ENCODE measurements around the gene GRK5.

The GRK5 gene

DNA sequence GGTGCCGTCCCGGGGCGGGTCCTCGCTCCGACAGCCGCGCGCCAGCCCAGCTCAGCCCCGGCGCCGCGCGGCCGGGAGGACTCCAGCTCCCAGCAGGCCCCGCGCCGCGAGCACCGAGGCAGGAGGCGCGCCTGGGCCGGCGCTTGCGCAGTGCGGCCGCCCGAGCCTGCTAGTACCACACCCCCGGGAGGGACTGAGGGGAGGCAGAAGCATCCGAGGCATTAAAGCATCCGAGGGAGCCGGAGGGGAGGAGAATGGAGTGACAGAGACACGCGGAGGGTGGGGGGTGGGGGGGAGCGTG lies at the start of gene GRK5:
Gene GRK5, plus strand, starts transcription at position 206 of the 301 bp plus-strand sequence. CDS start 347 bp downstream, outside the sequence.
- no peak for TF ChIP-seq EZH2 (IDR thresholded peaks at IDR 0.05)
- peak; percentile 40; the same call in 1 of the 2 replicates for TF ChIP-seq POLR2AphosphoS5 (IDR thresholded peaks at IDR 0.05; ENCODE audit: borderline replicate concordance, low read depth, low read length)
- Histone ChIP-seq H3K36me3 (ENCODE audit: insufficient read depth, low read length) (no peaks in the 10 kb centered on the region), H3K9ac (ENCODE audit: insufficient read length) (peak within 1 kb of the TSS; percentile 81), H3K27ac (peak within 1 kb of the TSS; percentile 78), H3K9me3 (ENCODE audit: low read depth, low read length) (no peaks in the 10 kb centered on the region), H3K4me3 (peak within 1 kb of the TSS; percentile 86)
- DNase-seq (ENCODE audit: low read depth, low spot score): peak; percentile 55

DNA sequence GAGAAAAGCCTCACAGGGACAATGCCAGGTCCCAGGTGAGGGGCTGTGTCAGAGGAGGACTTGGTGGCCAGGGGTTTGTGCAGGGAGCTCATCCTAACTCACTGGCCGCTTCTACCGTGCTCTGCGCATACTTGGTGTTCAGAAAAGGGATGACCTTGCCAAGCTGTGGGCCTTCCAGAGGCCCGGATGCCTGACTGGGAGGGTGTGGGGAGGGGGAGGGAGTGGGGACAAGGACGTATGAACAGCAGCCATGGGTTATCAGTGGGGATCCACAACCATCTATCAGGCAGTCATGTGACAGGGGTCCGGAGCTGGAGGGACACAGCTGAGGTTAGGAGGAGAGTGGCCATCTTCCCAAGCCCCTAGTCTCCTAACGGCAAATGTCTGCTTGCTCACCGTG lies 48.0 kb upstream of the GRK5 start:
- Histone ChIP-seq H3K9ac (ENCODE audit: insufficient read length) (no peak overlapping the region), H3K36me3 (ENCODE audit: insufficient read depth, low read length) (peaks cover 8% of the 10 kb centered on the region; the same call in 1 of the 2 replicates), H3K9me3 (ENCODE audit: low read depth, low read length) (no peaks in the 10 kb centered on the region), H3K4me3 (no peak overlapping the region), H3K27ac (no peak overlapping the region)
- TF ChIP-seq POLR2AphosphoS5 (IDR thresholded peaks at IDR 0.05; ENCODE audit: borderline replicate concordance, low read depth, low read length): no peak
- no peak for TF ChIP-seq FOXP2 (optimal IDR thresholded peaks at IDR 0.05; ENCODE audit: control extremely low read depth, extremely low read length, insufficient read depth)
- no peak for TF ChIP-seq EZH2 (IDR thresholded peaks at IDR 0.05)
- DNase-seq (ENCODE audit: low read depth, low spot score): no peak

DNA sequence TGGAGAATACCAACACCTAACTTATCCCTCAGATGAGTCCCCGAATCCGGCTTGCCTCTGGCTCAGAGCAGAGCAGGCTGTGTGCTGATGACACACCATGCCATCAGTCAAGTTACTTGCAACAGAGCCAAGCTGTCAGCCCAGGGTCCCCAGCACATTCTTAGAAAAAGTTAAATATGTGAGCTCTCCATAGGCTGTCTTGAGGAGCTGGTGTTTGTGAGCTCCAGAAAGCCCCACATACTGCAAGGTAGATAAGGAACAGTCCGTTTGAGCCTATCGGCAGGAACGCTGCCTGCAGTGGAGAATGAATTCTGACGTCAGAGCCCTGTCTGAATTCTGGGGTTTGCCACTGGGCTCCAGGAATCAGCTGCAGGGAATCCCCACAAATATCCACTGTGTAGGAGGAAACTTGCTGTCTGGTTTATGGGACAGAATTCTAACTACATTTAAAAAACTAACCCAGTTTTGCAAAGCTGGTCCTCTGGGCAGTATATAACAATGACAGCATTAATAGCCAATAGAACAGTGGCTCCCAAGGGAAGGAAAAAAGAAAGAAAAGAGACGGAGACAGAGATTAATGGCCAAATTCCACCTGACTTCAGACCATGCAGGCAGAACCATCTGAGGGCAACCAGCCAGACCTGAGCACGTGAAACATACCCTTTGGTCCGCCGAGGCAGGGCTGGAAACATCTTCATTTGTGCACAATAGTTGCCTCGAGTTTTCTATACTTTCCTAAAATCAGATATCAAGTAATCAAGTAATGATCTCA lies 45.5 kb upstream of the GRK5 start:
- no peak overlapping the region for H3K27ac ChIP-seq
- TF ChIP-seq EZH2 (IDR thresholded peaks at IDR 0.05): no peak
- no peak for TF ChIP-seq POLR2AphosphoS5 (IDR thresholded peaks at IDR 0.05; ENCODE audit: borderline replicate concordance, low read depth, low read length)
- TF ChIP-seq FOXP2 (optimal IDR thresholded peaks at IDR 0.05; ENCODE audit: control extremely low read depth, extremely low read length, insufficient read depth): no peak
- no peak overlapping the region for H3K4me3 ChIP-seq
- no peaks in the 10 kb centered on the region for H3K9me3 ChIP-seq (ENCODE audit: low read depth, low read length)
- no peaks in the 10 kb centered on the region; the same call in 1 of the 2 replicates for H3K36me3 ChIP-seq (ENCODE audit: insufficient read depth, low read length)
- no peak overlapping the region for H3K9ac ChIP-seq (ENCODE audit: insufficient read length)
- DNase-seq (ENCODE audit: low read depth, low spot score): no peak

DNA sequence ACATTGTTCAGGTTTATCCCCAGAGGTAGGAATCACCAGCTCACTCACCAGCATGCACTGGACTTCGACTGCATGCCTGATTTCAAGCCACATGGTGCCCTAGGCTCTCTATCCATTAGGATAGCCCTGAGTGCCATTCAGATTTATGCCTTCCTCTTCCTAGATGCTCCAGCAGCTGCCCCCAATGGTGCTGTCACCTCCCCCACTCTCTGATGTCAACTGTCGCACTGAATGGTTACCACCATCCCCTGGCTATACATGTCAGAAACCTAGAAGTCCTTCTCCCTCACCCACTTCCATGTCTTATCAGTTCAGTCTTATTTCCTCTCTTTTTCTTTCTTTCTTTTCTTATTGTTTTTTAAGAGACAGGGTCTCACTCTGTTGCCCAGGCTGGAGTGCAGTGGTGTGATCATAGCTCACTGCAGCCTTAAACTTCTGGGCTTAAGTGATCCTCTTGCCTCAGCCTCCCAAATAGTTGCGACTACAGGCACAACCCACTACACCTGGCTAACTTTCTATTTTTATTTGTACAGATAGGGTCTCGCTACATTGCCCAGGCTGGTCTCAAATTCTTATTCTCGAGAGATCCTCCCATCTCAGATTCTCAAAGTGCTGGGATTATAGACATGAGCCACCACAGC lies 44.8 kb upstream of the GRK5 start:
- DNase-seq (ENCODE audit: low read depth, low spot score): no peak
- Histone ChIP-seq H3K4me3 (no peak overlapping the region), H3K36me3 (ENCODE audit: insufficient read depth, low read length) (no peaks in the 10 kb centered on the region; the same call in 1 of the 2 replicates), H3K9ac (ENCODE audit: insufficient read length) (no peak overlapping the region), H3K9me3 (ENCODE audit: low read depth, low read length) (no peaks in the 10 kb centered on the region), H3K27ac (no peak overlapping the region)
- no peak for TF ChIP-seq POLR2AphosphoS5 (IDR thresholded peaks at IDR 0.05; ENCODE audit: borderline replicate concordance, low read depth, low read length)

DNA sequence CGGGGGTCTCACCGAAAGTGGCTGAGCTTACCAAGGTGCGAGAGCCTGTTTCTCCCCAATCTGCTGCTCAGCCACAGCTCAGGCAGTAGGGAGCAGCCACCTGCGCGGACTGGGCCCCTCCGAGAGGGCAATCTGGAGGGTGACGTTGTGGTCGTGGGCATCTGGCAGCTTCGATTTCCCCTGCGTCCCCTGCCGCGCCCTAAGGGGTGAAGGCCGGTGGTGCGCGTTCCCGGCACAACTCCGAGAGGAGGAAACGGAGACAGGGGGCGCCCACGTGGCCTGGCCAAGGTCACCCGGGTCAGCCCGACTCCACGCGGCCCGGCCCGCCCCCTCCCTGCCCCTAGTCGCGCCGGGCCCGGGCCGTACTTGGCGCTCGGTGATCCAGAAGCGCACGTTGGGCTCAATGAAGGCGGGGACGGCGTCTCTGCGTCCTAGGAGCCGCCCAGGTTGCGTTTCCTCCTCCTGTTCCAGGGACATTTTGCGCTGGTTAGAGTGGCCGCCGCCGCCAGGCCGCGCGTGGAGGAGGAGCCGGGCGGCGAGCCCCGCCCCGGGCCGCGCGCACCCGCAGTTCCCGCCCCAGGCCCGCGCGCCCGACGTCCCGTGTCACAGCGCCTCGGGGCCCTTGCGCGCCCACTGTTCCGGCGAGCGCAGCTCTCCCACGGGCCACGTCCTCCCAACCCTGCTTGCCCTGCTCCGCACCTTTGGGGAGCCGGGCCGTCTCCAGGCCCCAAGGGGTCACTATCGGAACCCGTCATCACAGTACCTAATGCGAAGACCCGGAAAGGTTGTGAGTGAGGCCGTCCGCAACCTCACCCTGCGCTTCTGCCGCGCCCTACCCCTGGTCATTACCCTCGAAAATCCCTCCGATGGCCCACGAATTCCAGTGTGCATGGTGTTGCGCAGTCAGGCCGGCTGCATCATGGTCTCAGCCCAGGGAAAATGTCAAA lies 41.9 kb upstream of the GRK5 start, which contains the start of gene SFXN4:
Gene SFXN4, minus strand, starts transcription at position 544 of the 947 bp plus-strand sequence. Its CDS starts 67 bp downstream, at position 477.
- peaks cover 17% of the 10 kb centered on the region; the same call in 1 of the 2 replicates for H3K36me3 ChIP-seq (ENCODE audit: insufficient read depth, low read length)
- TF ChIP-seq FOXP2 (optimal IDR thresholded peaks at IDR 0.05; ENCODE audit: control extremely low read depth, extremely low read length, insufficient read depth) (no peak), POLR2AphosphoS5 (IDR thresholded peaks at IDR 0.05; ENCODE audit: borderline replicate concordance, low read depth, low read length) (peak; percentile 29; the same call in 1 of the 2 replicates), EZH2 (IDR thresholded peaks at IDR 0.05) (no peak)
- no peak for DNase-seq (ENCODE audit: low read depth, low spot score)

DNA sequence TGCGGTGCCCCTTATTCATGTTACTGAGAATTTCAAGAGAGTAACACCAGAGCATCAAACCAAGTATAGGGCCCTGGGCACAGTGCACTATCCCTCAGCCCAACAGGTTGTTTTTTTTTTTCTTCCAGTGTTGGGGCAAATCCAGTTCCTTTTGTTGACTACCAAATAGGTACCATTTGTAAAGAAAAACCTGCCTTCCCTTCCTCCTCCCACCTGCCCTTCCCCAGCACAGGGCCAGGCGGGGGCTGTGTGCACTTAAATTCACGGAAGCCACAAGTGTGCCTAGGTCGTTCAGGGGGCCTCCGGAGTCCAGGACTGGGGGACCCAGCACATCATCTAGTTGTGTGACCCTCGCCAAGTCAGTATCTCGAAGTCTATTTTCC lies 41.3 kb upstream of the GRK5 start:
- Histone ChIP-seq H3K27ac (no peak overlapping the region), H3K9ac (ENCODE audit: insufficient read length) (peak overlapping the region; percentile 83), H3K36me3 (ENCODE audit: insufficient read depth, low read length) (peaks cover 17% of the 10 kb centered on the region; the same call in 1 of the 2 replicates), H3K9me3 (ENCODE audit: low read depth, low read length) (no peaks in the 10 kb centered on the region), H3K4me3 (peak overlapping the region; percentile 81)
- DNase-seq (ENCODE audit: low read depth, low spot score): no peak
- TF ChIP-seq POLR2AphosphoS5 (IDR thresholded peaks at IDR 0.05; ENCODE audit: borderline replicate concordance, low read depth, low read length): no peak; the same call in 1 of the 2 replicates

More for the DNA sequence above, 41.9 kb upstream of the GRK5 start, which contains the start of gene SFXN4:
- no peaks in the 10 kb centered on the region for H3K9me3 ChIP-seq (ENCODE audit: low read depth, low read length)
- no peak within 1 kb of the TSS for H3K27ac ChIP-seq
- peak within 1 kb of the TSS; percentile 83 for H3K9ac ChIP-seq (ENCODE audit: insufficient read length)
- H3K4me3 ChIP-seq: peak within 1 kb of the TSS; percentile 81

DNA sequence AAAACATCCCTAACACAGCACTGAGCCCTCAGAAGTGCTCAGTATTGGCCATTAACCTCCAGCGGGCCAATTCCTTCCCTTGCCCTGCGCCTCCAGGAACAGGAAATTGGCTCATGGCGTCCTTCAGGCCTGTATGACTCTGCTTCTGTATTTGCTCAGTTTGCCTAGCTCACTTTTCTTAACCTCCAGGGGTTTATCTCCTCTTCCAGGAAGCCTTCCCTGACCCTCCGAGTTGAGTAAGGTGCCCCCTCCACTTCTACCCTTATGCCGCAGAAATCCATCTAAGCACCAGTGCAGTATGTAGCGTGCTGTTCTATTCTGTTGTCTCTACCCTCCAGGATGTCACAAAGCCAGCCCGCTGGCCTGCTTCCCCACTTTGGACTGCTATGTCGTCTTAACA lies 40.8 kb upstream of the GRK5 start:
- peaks cover 21% of the 10 kb centered on the region; the same call in 1 of the 2 replicates for H3K36me3 ChIP-seq (ENCODE audit: insufficient read depth, low read length)
- H3K9ac ChIP-seq (ENCODE audit: insufficient read length): no peak overlapping the region
- no peak overlapping the region; the same call in 1 of the 2 replicates for H3K27ac ChIP-seq
- TF ChIP-seq EZH2 (IDR thresholded peaks at IDR 0.05): no peak
- TF ChIP-seq FOXP2 (optimal IDR thresholded peaks at IDR 0.05; ENCODE audit: control extremely low read depth, extremely low read length, insufficient read depth): no peak
- TF ChIP-seq POLR2AphosphoS5 (IDR thresholded peaks at IDR 0.05; ENCODE audit: borderline replicate concordance, low read depth, low read length): no peak
- no peak overlapping the region for H3K4me3 ChIP-seq
- DNase-seq (ENCODE audit: low read depth, low spot score): no peak
- H3K9me3 ChIP-seq (ENCODE audit: low read depth, low read length): no peaks in the 10 kb centered on the region

DNA sequence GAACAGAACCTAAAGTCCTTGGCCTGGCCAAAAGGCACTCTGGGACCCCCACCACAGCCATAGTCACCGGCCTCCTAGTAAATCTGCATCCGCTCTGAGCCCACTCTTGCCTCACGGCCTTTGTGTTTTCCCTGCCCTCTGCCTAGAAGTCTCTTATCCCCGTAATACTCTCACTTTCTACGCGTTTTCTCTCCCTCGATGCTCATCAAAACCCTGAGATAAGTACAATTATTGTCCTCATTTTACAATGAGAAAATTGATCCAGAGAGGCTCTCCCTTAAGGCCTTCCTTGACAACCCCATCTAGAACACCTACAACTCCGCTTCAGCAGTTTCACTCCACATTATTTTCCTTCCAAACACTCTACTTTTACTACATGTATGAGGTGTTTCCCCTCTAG lies 40.3 kb upstream of the GRK5 start:
- Histone ChIP-seq H3K9ac (ENCODE audit: insufficient read length) (no peak overlapping the region), H3K27ac (peak overlapping the region; percentile 42; the same call in 1 of the 2 replicates)

More for the DNA sequence above, 40.3 kb upstream of the GRK5 start:
- H3K9me3 ChIP-seq (ENCODE audit: low read depth, low read length): no peaks in the 10 kb centered on the region
- TF ChIP-seq EZH2 (IDR thresholded peaks at IDR 0.05): no peak
- no peak for TF ChIP-seq FOXP2 (optimal IDR thresholded peaks at IDR 0.05; ENCODE audit: control extremely low read depth, extremely low read length, insufficient read depth)
- no peak for TF ChIP-seq POLR2AphosphoS5 (IDR thresholded peaks at IDR 0.05; ENCODE audit: borderline replicate concordance, low read depth, low read length)
- DNase-seq (ENCODE audit: low read depth, low spot score): no peak
- no peak overlapping the region for H3K4me3 ChIP-seq
- H3K36me3 ChIP-seq (ENCODE audit: insufficient read depth, low read length): peaks cover 24% of the 10 kb centered on the region; the same call in 1 of the 2 replicates
